GM10266 (cell line): ENCODE data around the gene FAM170A.

Experiments
- DNase-seq: peaks from one replicate; pipeline ENCODE4 v3.0.0; 2012; ENCODE audit errors: extremely low spot score
- CTCF ChIP-seq: IDR thresholded peaks from 2 replicates; pipeline ENCODE4 v1.5.1; 2012; ENCODE audit warnings: mild to moderate bottlenecking, low read depth; ENCODE audit not compliant: control insufficient read depth, insufficient read depth; ENCODE audit errors: missing control alignments

The FAM170A gene

GRCh38 chr5:119629339-119629738 lies at the start of gene FAM170A:
FAM170A (plus strand) TSS chr5:119629558; CDS start chr5:119629769, 211 bp downstream.
- no peak for TF ChIP-seq CTCF
- no peak for DNase-seq

- DNase-seq = no peak
- no peak for TF ChIP-seq CTCF
These were observed 46.4 kb upstream of the FAM170A start for GRCh38 chr5:119582987-119583386.

GRCh38 chr5:119583684-119584083 lies 45.7 kb upstream of the FAM170A start:
- TF ChIP-seq CTCF = no peak
- no peak for DNase-seq

- DNase-seq = no peak
- no peak for TF ChIP-seq CTCF
These were observed 33.3 kb upstream of the FAM170A start for GRCh38 chr5:119596046-119596445.

- no peak for TF ChIP-seq CTCF
- DNase-seq = no peak
These were observed 31.5 kb upstream of the FAM170A start for GRCh38 chr5:119597728-119598298.

GRCh38 chr5:119613937-119614336 lies 15.4 kb upstream of the FAM170A start:
- no peak for TF ChIP-seq CTCF
- no peak for DNase-seq

GRCh38 chr5:119614838-119615237 lies 14.5 kb upstream of the FAM170A start:
- no peak for TF ChIP-seq CTCF
- DNase-seq = no peak
